NCI-H2107 (cell line): ENCODE results near the gene PCDHGA3.
A peak's percentile ranks its signal among the peaks of the same experiment; 100 is the strongest.
"Not testable (repeated sequence)": the region's sequence is repeated elsewhere in the genome, so short reads cannot be mapped to it uniquely, and the experiment has no call there.

Source experiments
- DNase-seq: peaks from one replicate; lab custom pipeline; 2025; lab: John Stamatoyannopoulos, UW

The PCDHGA3 gene

GRCh38 chr5:141343242-141343952 lies at the start of gene PCDHGA3:
Gene PCDHGA3, plus strand, starts transcription at chr5:141343829. Its CDS starts 205 bp downstream, at chr5:141344034.
- no peak for DNase-seq

- DNase-seq: no peak
Measured at GRCh38 chr5:141298376-141298775, 45.3 kb upstream of the PCDHGA3 start.

DNA sequence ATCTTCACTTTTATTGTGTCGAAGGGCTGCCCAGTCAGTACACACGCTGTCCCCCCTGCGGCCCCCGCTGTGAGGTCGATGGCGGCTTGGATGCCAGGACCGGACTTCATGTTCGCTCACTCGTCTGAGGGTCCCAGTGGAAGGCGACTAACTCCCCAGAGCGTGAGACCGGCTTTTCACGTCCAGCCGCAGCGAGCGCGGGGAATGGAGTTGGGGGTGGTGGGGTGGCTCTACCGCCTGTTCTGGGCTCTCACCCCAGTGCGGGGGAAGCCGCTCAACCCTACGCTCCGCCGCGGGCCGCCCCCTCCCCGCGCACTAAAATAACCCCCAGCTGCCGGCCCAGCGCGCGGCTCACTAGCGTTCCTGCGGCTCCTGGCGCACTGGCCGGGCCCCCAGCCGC lies 39.9 kb upstream of the PCDHGA3 start, which contains the start of gene SLC25A2:
Gene SLC25A2 (minus strand): TSS at position 294 of the 400 bp plus-strand sequence. CDS start 184 bp downstream, at position 110.
- no peak for DNase-seq

- DNase-seq: no peak
Measured at GRCh38 chr5:141306630-141307029, 37.0 kb upstream of the PCDHGA3 start.

DNA sequence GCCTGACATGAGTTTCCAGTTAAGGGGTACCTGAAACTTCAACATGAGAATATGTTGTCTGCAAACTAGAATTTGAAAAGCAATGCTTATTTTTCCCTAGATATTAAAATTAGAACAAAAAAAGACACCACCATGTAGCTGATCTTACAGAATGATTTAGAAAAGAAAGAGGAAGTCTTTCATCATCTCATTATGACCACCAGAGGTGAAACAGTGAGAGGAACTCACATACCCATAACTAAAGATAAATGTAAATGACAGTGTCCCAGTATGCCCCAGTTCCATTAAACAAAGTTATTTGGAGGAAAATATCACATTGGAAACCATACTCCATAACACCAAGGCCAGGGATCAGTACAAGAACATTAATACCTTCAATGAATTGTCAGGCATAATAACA lies 29.9 kb upstream of the PCDHGA3 start:
- no peak for DNase-seq

- not testable (repeated sequence) for DNase-seq
Measured at GRCh38 chr5:141316963-141317362, 26.7 kb upstream of the PCDHGA3 start.

- no peak for DNase-seq
Measured at GRCh38 chr5:141319202-141319601, 24.4 kb upstream of the PCDHGA3 start.

GRCh38 chr5:141319699-141320098 lies 23.9 kb upstream of the PCDHGA3 start:
- no peak for DNase-seq

DNA sequence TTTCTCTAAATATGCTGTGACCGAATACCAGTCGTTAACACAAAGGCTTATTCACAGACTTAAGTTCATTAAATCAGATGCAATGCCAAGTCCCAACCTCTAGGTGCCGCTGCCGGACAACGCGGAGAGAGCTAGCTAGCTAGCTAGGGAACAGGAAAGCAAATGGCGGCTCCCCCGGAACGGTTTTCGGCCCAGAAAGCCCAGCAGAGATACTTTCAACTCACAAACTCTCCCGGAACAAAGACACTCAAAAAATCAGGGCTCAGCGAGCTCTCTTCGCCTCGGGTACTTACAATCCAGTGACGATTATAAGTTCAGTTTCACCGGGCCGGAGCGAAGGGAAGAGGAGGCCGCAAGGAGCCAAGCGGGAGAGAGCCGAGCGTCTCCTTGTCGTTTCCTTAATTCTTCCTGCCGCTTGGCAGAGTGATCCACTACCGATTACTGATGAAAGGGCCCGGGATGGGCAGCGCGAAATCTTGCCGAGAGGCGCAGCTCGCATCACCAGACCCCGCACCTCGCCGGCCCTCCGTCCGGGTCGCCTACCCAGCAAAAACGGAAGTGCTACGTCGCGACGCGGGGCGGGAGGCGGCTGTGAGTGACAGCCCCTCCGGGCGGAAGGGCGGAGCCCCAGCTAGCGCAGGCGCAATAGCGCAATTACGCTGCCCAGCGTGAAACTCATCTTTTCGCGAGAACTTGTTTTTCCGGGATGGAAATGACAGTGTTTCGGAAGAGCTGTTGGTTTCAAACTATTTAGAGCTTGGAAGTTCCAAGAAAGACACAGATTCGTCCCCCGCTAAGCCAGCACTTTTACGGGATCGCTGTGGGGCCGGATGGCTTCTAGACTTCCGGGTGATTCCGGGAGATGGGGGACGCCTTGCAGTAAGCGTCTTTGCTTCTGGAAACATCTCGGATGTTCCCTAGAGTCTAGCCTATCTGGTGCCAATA lies 23.1 kb upstream of the PCDHGA3 start, which contains the start of gene TAF7:
Gene TAF7 (minus strand): TSS at position 560 of the 945 bp plus-strand sequence. CDS start 740 bp downstream, outside the sequence.
- peak; percentile 57 for DNase-seq

GRCh38 chr5:141322261-141322660 lies 21.4 kb upstream of the PCDHGA3 start:
- no peak for DNase-seq

DNA sequence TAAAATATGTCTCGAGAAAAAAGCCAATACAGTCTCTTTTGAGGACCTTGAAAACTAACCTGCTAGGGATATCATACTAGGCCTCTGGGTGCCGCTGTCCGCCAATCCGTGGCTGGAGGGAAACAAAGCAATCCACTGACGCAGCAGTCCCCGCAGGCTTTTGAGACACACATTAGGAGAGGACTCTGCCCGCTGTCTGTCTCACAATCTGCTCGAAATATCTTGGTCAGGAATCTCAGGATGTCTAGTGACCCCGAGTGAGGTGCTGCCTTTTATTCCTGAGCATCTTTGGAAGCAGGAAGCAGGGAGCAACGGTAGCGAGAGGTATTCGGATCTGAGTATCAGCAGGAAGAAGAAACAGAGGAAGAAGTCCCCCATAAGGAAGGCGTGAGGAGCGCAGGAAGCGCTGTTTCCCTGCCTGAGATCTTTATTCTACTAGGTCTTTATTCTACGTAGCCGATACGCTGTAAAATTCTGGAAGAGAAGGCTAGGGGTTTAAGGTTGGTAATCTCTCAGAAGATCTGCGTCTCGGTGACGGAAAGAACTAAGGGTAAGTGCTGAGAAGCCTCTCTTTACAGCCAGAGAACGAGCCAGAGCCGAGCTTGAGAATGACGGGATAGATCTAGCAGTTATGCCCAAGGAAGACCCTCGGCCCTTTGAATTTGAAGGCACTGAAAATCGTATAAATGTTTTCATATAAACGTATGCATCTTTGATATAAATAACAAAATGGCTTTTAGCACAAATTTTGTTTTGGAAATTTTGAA lies 17.4 kb upstream of the PCDHGA3 start:
- DNase-seq: no peak

- DNase-seq: no peak
Measured at GRCh38 chr5:141328231-141328630, 15.4 kb upstream of the PCDHGA3 start.

- no peak for DNase-seq
Measured at GRCh38 chr5:141330299-141331080, 13.1 kb upstream of the PCDHGA3 start, which contains the start of gene PCDHGA1. Gene PCDHGA1, plus strand, starts transcription at chr5:141330514.

DNA sequence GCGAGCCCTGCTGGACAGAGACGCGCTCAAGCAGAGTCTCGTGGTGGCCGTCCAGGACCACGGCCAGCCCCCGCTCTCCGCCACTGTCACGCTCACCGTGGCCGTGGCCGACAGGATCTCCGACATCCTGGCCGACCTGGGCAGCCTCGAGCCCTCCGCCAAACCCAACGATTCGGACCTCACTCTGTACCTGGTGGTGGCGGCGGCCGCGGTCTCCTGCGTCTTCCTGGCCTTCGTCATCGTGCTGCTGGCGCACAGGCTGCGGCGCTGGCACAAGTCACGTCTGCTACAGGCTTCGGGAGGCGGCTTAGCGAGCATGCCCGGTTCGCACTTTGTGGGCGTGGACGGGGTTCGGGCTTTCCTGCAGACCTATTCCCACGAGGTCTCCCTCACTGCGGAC lies 11.1 kb upstream of the PCDHGA3 start:
- not testable (repeated sequence) for DNase-seq

DNA sequence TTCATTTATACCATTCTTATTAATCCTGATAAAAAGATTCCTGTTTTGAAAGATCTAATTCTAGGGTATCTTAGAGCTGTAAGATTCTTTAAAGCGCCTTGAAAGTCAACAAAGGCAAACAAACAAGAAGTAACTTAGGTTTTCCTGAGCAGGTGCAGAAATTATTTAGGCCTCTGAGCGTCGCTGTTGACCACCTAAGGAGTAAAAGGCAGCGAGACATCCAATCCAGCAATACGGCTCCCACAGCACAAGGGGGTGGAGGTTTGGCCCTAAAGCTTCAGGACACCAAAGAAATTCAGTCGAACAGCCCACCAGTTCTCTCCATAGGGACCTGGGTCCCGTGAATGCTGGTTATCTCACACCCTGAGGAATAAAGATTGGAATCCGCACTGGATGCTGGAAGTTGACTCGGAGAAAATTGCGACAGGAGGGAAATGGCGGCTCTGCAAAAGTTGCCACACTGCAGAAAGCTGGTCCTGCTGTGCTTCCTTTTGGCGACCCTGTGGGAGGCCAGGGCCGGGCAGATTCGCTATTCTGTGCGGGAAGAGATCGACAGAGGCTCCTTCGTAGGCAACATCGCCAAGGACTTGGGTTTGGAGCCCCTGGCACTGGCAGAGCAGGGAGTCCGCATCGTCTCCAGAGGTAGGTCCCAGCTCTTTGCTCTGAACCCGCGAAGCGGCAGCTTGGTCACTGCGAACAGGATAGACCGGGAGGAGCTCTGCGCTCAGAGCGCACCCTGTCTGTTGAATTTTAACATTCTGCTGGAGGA lies 4.9 kb upstream of the PCDHGA3 start, which contains the start of gene PCDHGA2:
Gene PCDHGA2 (plus strand): TSS at position 223 of the 769 bp plus-strand sequence.
- no peak for DNase-seq

GRCh38 chr5:141340781-141341354 lies 2.8 kb upstream of the PCDHGA3 start:
- not testable (repeated sequence) for DNase-seq

DNA sequence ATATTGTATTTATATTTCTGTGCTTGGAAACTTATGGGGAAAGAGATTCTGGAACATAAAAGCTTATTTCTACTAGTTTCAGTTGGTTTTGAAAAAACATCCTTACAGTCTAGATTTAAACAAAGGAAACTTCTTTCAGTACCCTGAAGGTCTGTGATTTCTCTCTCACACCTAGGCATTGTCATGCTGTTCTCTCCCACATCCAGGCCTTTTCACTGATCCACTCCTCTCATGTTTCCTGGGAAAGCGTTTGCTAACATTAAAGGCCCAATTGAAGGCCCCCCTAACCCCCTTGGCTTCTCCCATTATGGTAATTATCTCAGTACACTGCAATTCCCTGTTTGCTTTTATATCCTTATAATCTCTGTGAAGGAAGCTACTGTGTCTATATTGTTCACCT lies 856 bp upstream of the PCDHGA3 start:
- DNase-seq: no peak

- DNase-seq: no peak
Measured at GRCh38 chr5:141343953-141344463, 379 bp downstream of the PCDHGA3 start.

GRCh38 chr5:141345327-141345726 lies 1.7 kb downstream of the PCDHGA3 start:
- DNase-seq: no peak

DNA sequence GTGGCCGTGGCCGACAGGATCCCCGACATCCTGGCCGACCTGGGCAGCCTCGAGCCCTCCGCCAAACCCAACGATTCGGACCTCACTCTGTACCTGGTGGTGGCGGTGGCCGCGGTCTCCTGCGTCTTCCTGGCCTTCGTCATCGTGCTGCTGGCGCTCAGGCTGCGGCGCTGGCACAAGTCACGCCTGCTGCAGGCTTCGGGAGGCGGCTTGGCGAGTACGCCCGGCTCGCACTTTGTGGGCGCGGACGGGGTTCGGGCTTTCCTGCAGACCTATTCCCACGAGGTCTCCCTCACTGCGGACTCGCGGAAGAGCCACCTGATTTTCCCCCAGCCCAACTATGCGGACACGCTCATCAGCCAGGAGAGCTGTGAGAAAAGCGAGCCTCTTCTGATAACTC lies 2.4 kb downstream of the PCDHGA3 start:
- not testable (repeated sequence) for DNase-seq
